Fibroblast of lung (primary cell): Measurements from ENCODE around the gene SEC22A. TPM values are rescaled to one million over a fixed set of nuclear protein-coding genes. Genes with fewer than 3 reads are reported as not detected.

Experiments
- DNase-seq, 2 donors: peaks; one replicate each; pipeline versions ENCODE4 v3.0.0 to v3.0.0-alpha.2; 2010; ENCODE audit warnings: low read depth in 2 of 2
- H2AFZ ChIP-seq: 2 replicates; pipeline ENCODE4 v1.5.1; 2012; ENCODE audit warnings: low read length, control low read depth, inconsistent platforms
- H3K27ac ChIP-seq: 2 replicates; pipeline ENCODE4 v1.5.1; 2011; ENCODE audit warnings: low read length, control low read depth; ENCODE audit not compliant: insufficient read depth
- H3K27me3 ChIP-seq: 2 replicates; pipeline ENCODE4 v1.5.1; 2011; ENCODE audit warnings: mild to moderate bottlenecking, low read length; ENCODE audit not compliant: control insufficient read depth, insufficient read depth
- H3K36me3 ChIP-seq: 2 replicates; pipeline ENCODE4 v1.5.1; 2011; ENCODE audit warnings: low read length; ENCODE audit not compliant: control insufficient read depth, insufficient read depth
- H3K4me1 ChIP-seq: 2 replicates; pipeline ENCODE4 v1.5.1; 2011; ENCODE audit warnings: low read length; ENCODE audit not compliant: control insufficient read depth, insufficient read depth; ENCODE audit errors: extremely low read depth
- H3K4me2 ChIP-seq: 2 replicates; pipeline ENCODE4 v1.5.1; 2011; ENCODE audit warnings: low read length, control low read depth; ENCODE audit not compliant: insufficient read depth; ENCODE audit errors: extremely low read depth
- H3K4me3 ChIP-seq, 4 experiments: fragments of 200-600 bp in 1 of 4; sonication (generic) in 1 of 4; replicated peaks in 1 of 4; 2 replicates each; pipeline ENCODE4 v1.5.1; 2011 to 2016; ENCODE audit warnings: low read length in 4 of 4, low read depth in 3 of 4, mild to moderate bottlenecking in 3 of 4, control low read depth in 2 of 4, inconsistent platforms in 1 of 4, mixed read lengths in 1 of 4; ENCODE audit not compliant: insufficient read depth in 1 of 4; ENCODE audit errors: control extremely low read depth in 1 of 4
- H3K79me2 ChIP-seq: 2 replicates; pipeline ENCODE4 v1.5.1; 2012; ENCODE audit warnings: mild to moderate bottlenecking, low read length, inconsistent platforms; ENCODE audit not compliant: control insufficient read depth, insufficient read depth
- H3K9ac ChIP-seq: 2 replicates; pipeline ENCODE4 v1.5.1; 2011; ENCODE audit warnings: mild to moderate bottlenecking, low read length, control low read depth; ENCODE audit not compliant: insufficient read depth
- H3K9me3 ChIP-seq: 2 replicates; pipeline ENCODE4 v1.5.1; 2012; ENCODE audit warnings: low read depth, low read length; ENCODE audit not compliant: control insufficient read depth, insufficient read depth
- H4K20me1 ChIP-seq: 2 replicates; pipeline ENCODE4 v1.5.1; 2011; ENCODE audit warnings: low read length; ENCODE audit not compliant: control insufficient read depth, insufficient read depth; ENCODE audit errors: extremely low read depth
- CTCF ChIP-seq, 2 donors: IDR thresholded peaks in 1 of 2; conservative IDR thresholded peaks in 1 of 2; 1 replicate in 1 of 2; 2 replicates in 1 of 2; pipeline ENCODE4 v1.5.1; 2011 to 2012; ENCODE audit warnings: low read length in 2 of 2, control low read depth in 1 of 2, inconsistent platforms in 1 of 2, low read depth in 1 of 2, mild to moderate bottlenecking in 1 of 2
- EZH2 ChIP-seq: IDR thresholded peaks from 2 replicates; pipeline ENCODE4 v1.5.1; 2012; ENCODE audit warnings: low read length, control low read depth, mild to moderate bottlenecking; ENCODE audit errors: missing control alignments
- polyA plus RNA-seq, 2 donors: library from polyadenylated mRNA; depleted of rRNA in 1 of 2; stranded (reverse) in 1 of 2; unstranded in 1 of 2; fragments of >200 nt; gene quantifications; 2 replicates each; pipeline ENCODE4 v1.2.1, GENCODE V29; 2011 to 2012; ENCODE audit warnings: missing spikeins in 1 of 2
- total RNA-seq: library from RNA; depleted of rRNA; stranded (reverse); fragments of >200 nt; gene quantifications from 2 replicates; pipeline ENCODE4 v1.2.1, GENCODE V29; 2014

Gene SEC22A
- total and polyA plus RNA-seq, 2 donors (not counting 1 experiment from before 2014, with no cell fraction given) = 45.4 to 52.7 TPM

GRCh38 chr3:123244128-123244527 is 42.4 kb downstream of the SEC22A start:
- Histone ChIP-seq H3K36me3 (no peaks in the 10 kb centered on the region), H3K9me3 (no peaks in the 10 kb centered on the region), H3K79me2 (no peaks in the 10 kb centered on the region), H2AFZ (no peak overlapping the region), H3K4me2 (no peak overlapping the region), H3K27me3 (no peaks in the 10 kb centered on the region), H4K20me1 (no peaks in the 10 kb centered on the region), H3K9ac (no peak overlapping the region), H3K4me3 (no peak overlapping the region), H3K4me1 (no peaks in the 10 kb centered on the region), H3K27ac (no peak overlapping the region)
- no peak for DNase-seq
- TF ChIP-seq CTCF (conservative IDR thresholded peaks at IDR 0.05 in 1 of 2, IDR thresholded peaks at IDR 0.05 in 1 of 2; ENCODE audit: low read depth in 1 of 2, low read length in 2 of 2) (no peak), EZH2 (no peak)

- H3K9me3 ChIP-seq = no peaks in the 10 kb centered on the region
- no peak overlapping the region for H3K4me2 ChIP-seq
- H4K20me1 ChIP-seq = no peaks in the 10 kb centered on the region
- no peak overlapping the region for H2AFZ ChIP-seq
- no peak overlapping the region for H3K9ac ChIP-seq
- no peaks in the 10 kb centered on the region for H3K79me2 ChIP-seq
- H3K27me3 ChIP-seq = no peaks in the 10 kb centered on the region
- H3K27ac ChIP-seq = no peak overlapping the region
- H3K4me3 ChIP-seq = no peak overlapping the region
- no peak for DNase-seq
- peaks cover 2% of the 10 kb centered on the region for H3K36me3 ChIP-seq
- no peaks in the 10 kb centered on the region for H3K4me1 ChIP-seq
- TF ChIP-seq CTCF (conservative IDR thresholded peaks at IDR 0.05 in 1 of 2, IDR thresholded peaks at IDR 0.05 in 1 of 2; ENCODE audit: low read depth in 1 of 2, low read length in 2 of 2) (no peak), EZH2 (no peak)
Measured at GRCh38 chr3:123246866-123247265, 45.1 kb downstream of the SEC22A start.

GRCh38 chr3:123256256-123256655 is 54.5 kb downstream of the SEC22A start:
- Histone ChIP-seq H2AFZ (no peak overlapping the region), H4K20me1 (no peaks in the 10 kb centered on the region), H3K79me2 (no peaks in the 10 kb centered on the region), H3K9ac (no peak overlapping the region), H3K4me1 (no peaks in the 10 kb centered on the region), H3K36me3 (no peaks in the 10 kb centered on the region), H3K27ac (no peak overlapping the region), H3K9me3 (no peaks in the 10 kb centered on the region), H3K27me3 (no peaks in the 10 kb centered on the region), H3K4me3 (no peak overlapping the region), H3K4me2 (no peak overlapping the region)
- no peak for TF ChIP-seq CTCF (conservative IDR thresholded peaks at IDR 0.05 in 1 of 2, IDR thresholded peaks at IDR 0.05 in 1 of 2; ENCODE audit: low read depth in 1 of 2, low read length in 2 of 2)
- TF ChIP-seq EZH2 = no peak
- no peak for DNase-seq
